HCT116 (cell line): ENCODE results near the gene ZNF708.

Experiments used
- CTCF ChIP-seq, 3 experiments: fragments of 200-600 bp in 1 of 3; sonication (generic) in 1 of 3; IDR thresholded peaks in 2 of 3; conservative IDR thresholded peaks in 1 of 3; 2 replicates each; pipeline ENCODE4 v1.5.1; 2012 to 2017; ENCODE audit warnings: low read depth in 2 of 3, low read length in 2 of 3, antibody characterized with exemption in 1 of 3, borderline replicate concordance in 1 of 3, control low read depth in 1 of 3, mild to moderate bottlenecking in 1 of 3, mixed read lengths in 1 of 3, mixed run types in 1 of 3, moderate library complexity in 1 of 3; ENCODE audit not compliant: insufficient read depth in 1 of 3
- EZH2 ChIP-seq: fragments of 200-600 bp; sonication (generic); IDR thresholded peaks from 2 replicates; pipeline ENCODE4 v1.6.1; 2017; ENCODE audit warnings: antibody characterized with exemption, mixed run types
- POLR2A ChIP-seq: IDR thresholded peaks from 2 replicates; pipeline ENCODE4 v1.7.0; 2011; ENCODE audit warnings: borderline replicate concordance; ENCODE audit not compliant: insufficient read depth, insufficient read length; ENCODE audit errors: extremely low read depth
- POLR2AphosphoS5 ChIP-seq: IDR thresholded peaks from 2 replicates; pipeline ENCODE4 v1.6.1; 2011; ENCODE audit warnings: mild to moderate bottlenecking, low read depth, low read length, moderate library complexity
- RAD21 ChIP-seq: IDR thresholded peaks from 2 replicates; pipeline ENCODE4 v1.6.1; 2012; ENCODE audit warnings: low read depth, mild to moderate bottlenecking
- SIN3A ChIP-seq: IDR thresholded peaks from 2 replicates; pipeline ENCODE4 v1.6.1; 2012; ENCODE audit warnings: low read depth
- SP1 ChIP-seq: IDR thresholded peaks from 2 replicates; pipeline ENCODE4 v1.6.1; 2012; ENCODE audit warnings: low read depth
- ZBTB33 ChIP-seq: IDR thresholded peaks from 2 replicates; pipeline ENCODE4 v1.6.1; 2011; ENCODE audit warnings: mild to moderate bottlenecking, low read length, moderate library complexity; ENCODE audit not compliant: insufficient replicate concordance; ENCODE audit errors: extremely low read depth
- ZNF274 ChIP-seq: fragments of 200-500 bp; sonication (Bioruptor generic); IDR thresholded peaks from 2 replicates; pipeline ENCODE4 v1.6.1; 2014; ENCODE audit warnings: mild to moderate bottlenecking, low read depth, low read length, inconsistent platforms

- TF ChIP-seq CTCF (IDR thresholded peaks at IDR 0.05 in 2 of 3, conservative IDR thresholded peaks at IDR 0.05 in 1 of 3; ENCODE audit: borderline replicate concordance in 1 of 3, insufficient read depth in 1 of 3, low read depth in 2 of 3, low read length in 2 of 3) (no peak), ZNF274 (no peak), SIN3A (no peak), POLR2AphosphoS5 (no peak), ZBTB33 (no peak), EZH2 (no peak), RAD21 (no peak), POLR2A (no peak), SP1 (no peak)
Observed at GRCh38 chr19:21269813-21270212, 59.4 kb downstream of the ZNF708 start.
